Hepatocyte (in vitro differentiated cells): ENCODE data around the gene HDHD2.

ENCODE experiments used
- CTCF ChIP-seq: fragments of 200-600 bp; sonication (generic); IDR thresholded peaks from 2 replicates; pipeline ENCODE4 v1.5.1; 2016; ENCODE audit warnings: antibody characterized with exemption, mild to moderate bottlenecking; ENCODE audit not compliant: poor library complexity
- EZH2 ChIP-seq: fragments of 200-600 bp; sonication (generic); IDR thresholded peaks from 2 replicates; pipeline ENCODE4 v1.6.1; 2016; ENCODE audit warnings: antibody characterized with exemption, mild to moderate bottlenecking, borderline replicate concordance
- EZH2phosphoT487 ChIP-seq: fragments of 200-600 bp; sonication (generic); IDR thresholded peaks from one replicate; pipeline ENCODE4 v1.6.1; 2018; ENCODE audit warnings: antibody characterized with exemption, mild to moderate bottlenecking, low read depth, moderate library complexity; ENCODE audit not compliant: unreplicated experiment, severe bottlenecking

- no peak for TF ChIP-seq CTCF
- no peak for TF ChIP-seq EZH2
- no peak for TF ChIP-seq EZH2phosphoT487
Observed at GRCh38 chr18:47151439-47151838, 1.1 kb upstream of the HDHD2 start.
